NT2/D1 (cell line): ENCODE results near the gene ARID3B.

Experiments used
- DNase-seq: peaks from one replicate; pipeline ENCODE4 v3.0.0-alpha.2; 2011; ENCODE audit warnings: low read depth, low spot score
- H3K27me3 ChIP-seq: 2 replicates; pipeline ENCODE4 v1.6.0; 2011; ENCODE audit warnings: mild to moderate bottlenecking; ENCODE audit not compliant: insufficient read length, insufficient read depth
- H3K36me3 ChIP-seq: 2 replicates; pipeline ENCODE4 v1.6.1; 2011; ENCODE audit warnings: mild to moderate bottlenecking, low read length, mixed read lengths; ENCODE audit not compliant: insufficient read depth, insufficient read length
- H3K4me1 ChIP-seq: 2 replicates; pipeline ENCODE4 v1.5.1; 2011; ENCODE audit not compliant: insufficient read depth, insufficient read length
- H3K4me3 ChIP-seq: 2 replicates; pipeline ENCODE4 v1.5.1; 2011; ENCODE audit warnings: low read depth; ENCODE audit not compliant: insufficient read length
- H3K9ac ChIP-seq: 2 replicates; pipeline ENCODE4 v1.6.0; 2011; ENCODE audit warnings: low read depth; ENCODE audit not compliant: insufficient read length
- H3K9me3 ChIP-seq: 2 replicates; pipeline ENCODE4 v1.5.1; 2011; ENCODE audit warnings: mild to moderate bottlenecking, low read length; ENCODE audit not compliant: insufficient read depth
- SUZ12 ChIP-seq: IDR thresholded peaks from 2 replicates; pipeline ENCODE4 v1.6.1; 2011; ENCODE audit not compliant: insufficient read length, insufficient read depth; ENCODE audit errors: extremely low read depth
- YY1 ChIP-seq: IDR thresholded peaks from 2 replicates; pipeline ENCODE4 v1.6.1; 2011; ENCODE audit not compliant: insufficient read length, insufficient read depth
- ZNF274 ChIP-seq: IDR thresholded peaks from 2 replicates; pipeline ENCODE4 v1.6.1; 2011; ENCODE audit warnings: mild to moderate bottlenecking, low read depth, low read length

The ARID3B gene

GRCh38 chr15:74609938-74610301, 68.9 kb downstream of the ARID3B start:
- no peaks in the 10 kb centered on the region for H3K9me3 ChIP-seq
- H3K4me1 ChIP-seq = peaks cover 11% of the 10 kb centered on the region
- TF ChIP-seq ZNF274 (no peak), SUZ12 (no peak), YY1 (no peak)
- H3K36me3 ChIP-seq = no peaks in the 10 kb centered on the region
- peaks cover 12% of the 10 kb centered on the region for H3K27me3 ChIP-seq
- no peak overlapping the region for H3K9ac ChIP-seq
- no peak overlapping the region for H3K4me3 ChIP-seq
- no peak for DNase-seq

GRCh38 chr15:74610302-74610951, 69.4 kb downstream of the ARID3B start:
- Histone ChIP-seq H3K9ac (no peak overlapping the region), H3K27me3 (peaks cover 12% of the 10 kb centered on the region), H3K36me3 (no peaks in the 10 kb centered on the region), H3K4me3 (no peak overlapping the region), H3K9me3 (no peaks in the 10 kb centered on the region), H3K4me1 (peaks cover 11% of the 10 kb centered on the region)
- TF ChIP-seq ZNF274 = no peak
- TF ChIP-seq YY1 = no peak
- TF ChIP-seq SUZ12 = no peak
- DNase-seq = no peak

DNA sequence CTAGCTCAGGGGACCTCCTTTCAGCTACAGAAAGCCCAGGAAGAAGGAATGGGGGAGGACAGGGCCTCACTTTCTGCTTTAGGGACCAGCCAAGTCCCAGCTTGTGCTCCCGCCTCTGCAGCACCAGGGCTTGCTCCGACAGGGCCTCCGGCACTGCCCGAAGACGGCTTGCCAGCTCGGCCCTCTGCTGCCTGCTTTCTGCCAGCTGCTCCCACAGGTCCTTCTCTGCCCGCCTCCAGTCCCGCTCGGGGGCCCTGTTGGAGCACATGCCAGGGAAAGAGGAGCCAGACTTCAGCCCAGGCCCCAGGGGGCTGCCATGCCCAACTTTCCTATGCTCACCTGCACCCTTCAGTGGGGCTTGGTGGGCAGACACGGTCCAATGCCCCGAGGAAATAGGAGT, 70.3 kb downstream of the ARID3B start:
- DNase-seq = no peak

GRCh38 chr15:74611834-74612233, 70.8 kb downstream of the ARID3B start:
- H3K4me1 ChIP-seq = peaks cover 11% of the 10 kb centered on the region
- no peak for TF ChIP-seq SUZ12

More for the DNA sequence above, 70.3 kb downstream of the ARID3B start:
- H3K27me3 ChIP-seq = peaks cover 12% of the 10 kb centered on the region
- no peak overlapping the region for H3K4me3 ChIP-seq
- no peaks in the 10 kb centered on the region for H3K36me3 ChIP-seq
- no peak overlapping the region for H3K9ac ChIP-seq
- no peaks in the 10 kb centered on the region for H3K9me3 ChIP-seq
- TF ChIP-seq YY1 (no peak), ZNF274 (no peak), SUZ12 (no peak)
- peaks cover 11% of the 10 kb centered on the region for H3K4me1 ChIP-seq

DNA sequence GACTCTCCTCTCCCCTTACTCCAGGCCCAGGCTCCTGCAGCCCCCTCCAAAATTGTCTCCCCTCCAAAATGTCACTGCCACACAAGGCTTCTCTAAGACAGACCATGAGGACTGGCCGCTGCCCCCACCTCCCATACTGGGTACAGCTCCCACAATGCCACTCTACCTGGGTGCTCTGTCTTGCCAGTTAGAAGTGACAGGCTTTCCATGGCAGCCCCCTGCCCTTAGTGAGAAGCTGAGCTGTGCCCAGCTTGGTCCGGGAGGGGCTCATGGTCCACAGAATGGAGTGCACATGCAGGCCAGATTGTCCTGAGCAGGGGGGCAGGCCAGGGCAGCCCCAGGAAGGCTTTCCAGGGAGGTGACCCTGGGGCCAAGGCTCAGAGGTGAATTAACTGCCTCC, 71.7 kb downstream of the ARID3B start:
- no peak overlapping the region for H3K9ac ChIP-seq
- TF ChIP-seq SUZ12 = no peak
- TF ChIP-seq ZNF274 = no peak
- no peak for TF ChIP-seq YY1
- peaks cover 7% of the 10 kb centered on the region for H3K36me3 ChIP-seq
- no peak for DNase-seq
- no peaks in the 10 kb centered on the region for H3K9me3 ChIP-seq
- peaks cover 11% of the 10 kb centered on the region for H3K4me1 ChIP-seq
- no peak overlapping the region for H3K4me3 ChIP-seq
- peaks cover 12% of the 10 kb centered on the region for H3K27me3 ChIP-seq

More at GRCh38 chr15:74611834-74612233, 70.8 kb downstream of the ARID3B start:
- H3K36me3 ChIP-seq = no peaks in the 10 kb centered on the region
- H3K9me3 ChIP-seq = no peaks in the 10 kb centered on the region
- no peak overlapping the region for H3K4me3 ChIP-seq
- peaks cover 12% of the 10 kb centered on the region for H3K27me3 ChIP-seq
- no peak overlapping the region for H3K9ac ChIP-seq
- no peak for DNase-seq

DNA sequence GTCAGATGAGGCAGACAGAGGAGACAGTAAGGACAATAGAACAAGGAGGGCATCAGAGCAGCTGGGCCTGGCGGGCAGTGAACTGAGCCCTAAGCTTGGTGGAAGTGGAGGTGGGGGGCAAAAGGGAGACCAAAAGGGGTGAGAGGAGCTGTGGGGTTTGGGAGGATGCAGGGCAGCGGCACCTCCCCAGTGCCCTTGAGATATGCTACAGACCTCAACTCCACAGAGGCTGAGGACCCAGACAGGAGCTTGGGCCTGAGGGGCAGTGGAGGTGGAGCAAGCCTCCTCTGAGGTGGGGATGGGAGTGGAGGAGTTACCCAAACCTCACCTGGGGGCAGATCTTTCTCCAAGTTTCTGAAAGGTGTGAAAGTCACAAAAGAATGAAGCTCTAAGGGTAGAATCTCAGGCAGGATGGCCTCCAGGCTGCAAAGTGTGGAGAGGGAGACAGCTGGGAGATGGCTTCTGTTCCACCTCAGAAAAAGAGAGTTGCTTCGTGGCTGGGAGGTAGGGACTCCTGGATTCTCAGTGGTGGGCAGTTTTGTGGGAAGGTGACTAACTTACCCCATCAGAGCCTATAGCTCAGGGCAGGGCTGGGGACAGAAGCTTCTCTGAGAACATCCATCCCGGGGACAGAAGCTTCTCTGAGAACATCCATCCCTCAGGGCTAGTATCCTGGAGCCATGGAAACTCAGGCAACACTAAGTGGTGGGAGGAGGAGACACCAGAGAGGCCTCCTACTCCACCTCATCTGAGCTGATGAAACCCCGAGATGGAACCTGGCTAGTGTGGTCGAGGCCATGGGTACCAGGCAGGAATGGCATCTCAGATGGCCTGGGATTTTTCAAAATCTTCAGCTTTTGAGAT, 72.3 kb downstream of the ARID3B start:
- Histone ChIP-seq H3K9me3 (no peaks in the 10 kb centered on the region), H3K9ac (no peak overlapping the region), H3K4me1 (peaks cover 14% of the 10 kb centered on the region), H3K27me3 (peaks cover 12% of the 10 kb centered on the region), H3K36me3 (peaks cover 14% of the 10 kb centered on the region), H3K4me3 (no peak overlapping the region)
- DNase-seq = no peak
- TF ChIP-seq ZNF274 (no peak), SUZ12 (no peak), YY1 (no peak)
